GM12891 (cell line): ENCODE data around the gene PRKAR1B.

Source experiments
- DNase-seq: peaks from one replicate; pipeline ENCODE4 v3.0.0; 2011; ENCODE audit warnings: low spot score; ENCODE audit not compliant: insufficient read length
- FAIRE-seq: peaks from 2 replicates; lab custom pipeline; 2011; peaks lifted over from hg19 to GRCh38; lab: Jason Lieb, UNC
- PAX5 ChIP-seq: IDR thresholded peaks from 2 replicates; pipeline ENCODE4 v1.6.1; 2011; ENCODE audit warnings: low read length, moderate library complexity, mild to moderate bottlenecking; ENCODE audit not compliant: insufficient read depth, severe bottlenecking
- POLR2A ChIP-seq: IDR thresholded peaks from 2 replicates; pipeline ENCODE4 v1.6.1; 2011; ENCODE audit warnings: low read depth, low read length, control low read depth
- POLR2AphosphoS5 ChIP-seq: IDR thresholded peaks from 2 replicates; pipeline ENCODE4 v1.6.1; 2011; ENCODE audit warnings: low read depth, low read length, control low read depth
- POU2F2 ChIP-seq: IDR thresholded peaks from 2 replicates; pipeline ENCODE4 v1.6.1; 2011; ENCODE audit warnings: low read depth, mild to moderate bottlenecking, control low read depth, low read length, moderate library complexity
- SPI1 ChIP-seq: IDR thresholded peaks from 2 replicates; pipeline ENCODE4 v1.6.1; 2011; ENCODE audit warnings: low read depth, low read length, control low read depth
- TAF1 ChIP-seq: IDR thresholded peaks from 2 replicates; pipeline ENCODE4 v1.6.1; 2011; ENCODE audit warnings: low read depth, low read length, control low read depth

Gene PRKAR1B

DNA sequence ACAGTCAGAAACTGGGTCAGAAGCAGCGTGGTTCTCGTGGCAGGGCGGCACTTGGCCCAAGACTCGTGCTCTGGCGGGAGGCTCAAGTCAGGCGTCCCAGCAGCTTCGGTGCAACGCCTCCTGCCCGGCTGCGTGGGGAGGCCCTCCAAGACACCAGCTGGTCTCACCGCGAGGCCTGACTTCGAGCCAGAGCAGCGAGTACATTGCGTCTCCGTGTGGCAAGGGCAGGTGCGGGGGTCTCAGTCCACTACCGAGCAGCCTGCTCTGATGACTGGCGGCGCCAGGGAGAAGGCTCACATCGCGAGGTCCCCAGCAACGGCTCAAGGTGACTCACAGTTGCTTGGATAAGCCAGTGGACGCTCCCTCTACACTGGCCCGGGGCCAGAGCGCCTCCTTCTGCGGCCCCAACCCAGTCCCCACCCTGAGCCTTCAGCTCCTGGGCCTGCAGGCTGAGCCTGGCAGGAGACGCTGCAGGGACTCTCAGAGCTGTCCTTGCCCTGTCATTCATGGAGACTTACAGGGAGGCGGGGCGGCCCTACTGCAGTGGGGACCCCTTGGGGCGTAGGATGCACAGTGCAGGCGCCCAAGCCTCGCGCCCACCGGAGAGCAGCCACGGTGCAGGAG, 41.9 kb upstream of the PRKAR1B start:
- no peak for TF ChIP-seq TAF1
- TF ChIP-seq SPI1, result no peak
- no peak for TF ChIP-seq POLR2AphosphoS5
- no peak for TF ChIP-seq POLR2A
- no peak for TF ChIP-seq POU2F2
- TF ChIP-seq PAX5, result no peak
- DNase-seq (no peak), FAIRE-seq (no peak)

DNA sequence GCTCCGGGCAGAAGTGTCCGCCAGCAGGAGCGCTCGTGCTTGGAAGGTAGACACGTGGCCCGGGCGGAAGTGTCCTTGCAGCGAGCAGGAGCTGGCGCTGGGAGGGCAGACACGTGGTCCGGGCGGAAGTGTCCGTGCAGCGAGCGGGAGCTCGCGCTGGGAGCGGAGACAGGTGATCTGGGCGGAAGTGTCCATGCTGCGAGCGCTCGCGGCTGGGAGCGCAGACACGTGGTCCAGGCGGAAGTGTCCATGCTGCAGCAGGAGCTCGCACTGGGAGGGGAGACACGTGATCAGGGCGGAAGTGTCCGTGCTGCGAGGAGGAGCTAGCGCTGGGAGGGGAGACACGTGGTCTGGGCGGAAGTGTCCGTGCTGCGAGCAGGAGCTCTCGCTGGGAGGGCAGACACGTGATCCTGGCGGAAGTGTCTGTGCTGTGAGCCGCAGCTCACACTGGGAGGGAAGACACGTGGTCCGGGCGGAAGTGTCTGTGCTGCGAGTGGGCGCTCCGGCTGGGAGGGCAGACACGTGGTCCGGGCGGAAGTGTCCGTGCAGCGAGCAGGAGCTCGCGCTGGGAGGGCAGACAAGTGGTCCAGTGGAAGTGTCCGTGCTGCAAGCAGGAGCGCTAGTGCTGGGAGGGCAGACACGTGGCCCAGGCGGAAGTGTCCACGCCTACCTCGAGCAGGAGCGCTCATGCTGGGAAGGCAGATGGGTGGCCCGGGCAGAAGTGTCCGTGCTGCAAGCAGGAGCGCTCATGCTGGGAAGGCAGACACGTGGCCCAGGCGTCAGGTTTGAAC, 41.1 kb upstream of the PRKAR1B start:
- TF ChIP-seq POU2F2 (no peak), POLR2A (no peak), TAF1 (no peak), SPI1 (no peak), PAX5 (no peak), POLR2AphosphoS5 (no peak)
- no peak for FAIRE-seq
- DNase-seq, result no peak

DNA sequence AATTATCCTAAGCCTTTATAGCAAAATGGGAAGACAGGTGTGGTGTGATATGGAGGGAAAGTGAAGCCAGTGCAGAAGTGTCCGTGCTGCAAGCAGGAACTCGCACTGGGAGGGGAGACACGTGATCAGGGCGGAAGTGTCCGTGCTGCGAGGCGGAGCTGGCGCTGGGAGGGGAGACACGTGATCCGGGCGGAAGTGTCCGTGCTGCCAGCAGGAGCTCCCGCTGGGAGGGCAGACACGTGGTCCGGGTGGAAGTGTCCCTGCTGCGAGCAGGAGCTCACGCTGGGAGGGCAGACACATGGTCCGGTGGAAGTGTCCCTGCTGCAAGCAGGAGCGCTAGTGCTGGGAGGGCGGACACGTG, 40.5 kb upstream of the PRKAR1B start:
- no peak for TF ChIP-seq POU2F2
- no peak for TF ChIP-seq SPI1
- TF ChIP-seq PAX5, result no peak
- no peak for TF ChIP-seq TAF1
- TF ChIP-seq POLR2AphosphoS5, result no peak
- TF ChIP-seq POLR2A, result no peak
- FAIRE-seq (no peak), DNase-seq (no peak)

DNA sequence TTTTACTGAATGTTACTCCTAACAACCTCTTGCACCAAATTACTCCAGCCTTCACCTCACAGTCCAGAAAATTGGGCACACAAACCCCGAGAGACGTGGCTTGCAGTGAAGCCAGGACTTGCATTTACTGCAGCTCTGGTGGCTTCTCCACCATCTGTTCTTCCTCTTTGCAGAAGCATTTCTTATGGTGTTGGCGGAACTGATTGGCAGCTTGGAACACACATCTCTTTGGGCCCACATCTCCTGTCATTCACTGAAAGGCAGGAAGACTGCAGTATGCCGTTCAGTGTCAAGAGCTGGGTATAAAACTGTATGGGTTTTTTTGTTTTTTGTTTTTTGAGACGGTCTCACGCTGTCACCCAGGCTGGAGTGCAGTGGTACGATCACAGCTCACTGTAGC, 38.3 kb upstream of the PRKAR1B start:
- no peak for TF ChIP-seq SPI1
- TF ChIP-seq TAF1, result no peak
- FAIRE-seq, result no peak
- DNase-seq, result no peak

DNA sequence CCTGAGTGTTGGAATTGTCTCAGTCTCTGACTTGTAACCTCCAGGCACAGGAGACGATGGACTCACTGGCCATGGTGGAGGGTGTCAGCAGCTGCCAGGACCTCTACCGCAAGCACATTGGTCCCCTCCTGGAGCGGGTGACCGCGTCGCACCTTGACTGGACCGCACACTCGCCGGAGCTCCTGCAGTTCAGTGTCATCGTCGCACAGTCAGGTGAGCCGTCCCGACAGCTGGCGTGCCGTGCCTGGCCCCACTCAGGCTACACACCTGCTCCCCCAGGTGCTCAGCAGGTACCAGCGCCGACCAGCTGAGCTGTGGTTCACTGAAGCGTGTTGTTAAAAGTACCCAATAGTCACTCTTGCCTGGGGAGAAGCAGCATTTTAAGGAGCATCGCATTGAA, 36.7 kb upstream of the PRKAR1B start:
- DNase-seq (no peak), FAIRE-seq (no peak)
- TF ChIP-seq POLR2A (no peak), POLR2AphosphoS5 (no peak), POU2F2 (no peak), SPI1 (no peak), TAF1 (no peak), PAX5 (no peak)

DNA sequence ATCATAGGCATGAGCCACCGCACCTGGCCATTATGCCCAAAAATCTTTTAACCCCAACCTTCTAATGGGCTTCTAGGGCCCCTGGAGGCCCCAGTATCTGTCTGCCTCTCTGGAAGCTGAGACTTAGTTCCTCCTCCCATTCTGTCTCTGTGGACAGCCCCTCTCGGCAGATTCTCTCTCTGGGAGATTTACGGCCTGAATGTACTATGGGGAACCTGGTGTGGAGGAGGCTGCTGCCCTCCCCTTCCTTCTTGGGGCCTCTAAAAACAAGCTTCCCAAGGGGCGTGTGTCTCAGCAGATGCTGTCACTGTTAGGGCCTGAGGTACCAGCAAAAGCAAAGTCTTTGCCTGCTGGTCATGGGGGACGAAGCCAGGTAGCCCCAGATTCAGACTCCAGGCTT, 35.8 kb upstream of the PRKAR1B start:
- DNase-seq, result no peak
- TF ChIP-seq SPI1 (no peak), POLR2AphosphoS5 (no peak), TAF1 (no peak), POLR2A (no peak)
- no peak for FAIRE-seq

DNA sequence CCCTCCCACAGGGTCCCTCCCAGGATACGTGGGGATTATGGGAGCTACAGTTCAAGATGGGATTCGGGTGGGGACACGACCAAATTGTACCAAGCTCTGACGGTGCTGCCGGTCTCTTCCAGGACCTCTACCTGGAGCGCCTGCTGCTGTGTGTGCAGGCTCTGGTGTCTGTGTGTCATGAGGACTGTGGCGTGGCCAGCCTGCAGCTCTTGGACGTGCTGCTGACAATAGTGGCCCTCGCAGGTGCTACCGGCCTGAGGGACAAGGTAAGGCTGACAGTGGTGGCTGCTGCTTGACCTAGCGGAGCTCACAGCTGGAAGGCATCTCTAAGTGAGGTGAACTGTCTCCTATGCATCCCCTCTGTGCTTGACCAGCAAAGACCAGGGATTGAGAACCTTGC, 34.5 kb upstream of the PRKAR1B start:
- TF ChIP-seq PAX5 (no peak), TAF1 (no peak), SPI1 (no peak), POU2F2 (no peak), POLR2A (no peak), POLR2AphosphoS5 (no peak)
- FAIRE-seq, result no peak
- no peak for DNase-seq

DNA sequence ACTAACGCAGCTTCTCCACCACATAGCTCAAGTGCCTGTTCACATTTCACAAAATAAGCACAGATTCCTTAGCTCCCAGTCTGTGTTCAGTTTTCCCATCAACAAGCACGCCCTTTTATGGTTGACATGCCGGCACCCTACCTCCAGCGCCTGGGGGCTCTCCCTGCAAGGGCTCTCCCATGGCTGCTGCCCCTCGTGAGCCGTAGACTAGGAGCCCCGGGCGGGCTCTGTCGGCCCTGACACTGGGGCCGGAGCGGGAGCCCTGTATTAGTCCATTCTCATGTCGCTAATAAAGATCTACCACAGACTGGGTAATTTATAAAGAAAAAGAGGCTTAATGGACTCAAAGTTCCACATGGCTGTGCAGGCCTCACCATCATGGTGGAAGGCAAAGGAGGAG, 34.0 kb upstream of the PRKAR1B start:
- TF ChIP-seq POLR2AphosphoS5 (no peak), TAF1 (no peak), PAX5 (no peak), POLR2A (no peak), POU2F2 (no peak), SPI1 (no peak)
- FAIRE-seq (no peak), DNase-seq (no peak)

DNA sequence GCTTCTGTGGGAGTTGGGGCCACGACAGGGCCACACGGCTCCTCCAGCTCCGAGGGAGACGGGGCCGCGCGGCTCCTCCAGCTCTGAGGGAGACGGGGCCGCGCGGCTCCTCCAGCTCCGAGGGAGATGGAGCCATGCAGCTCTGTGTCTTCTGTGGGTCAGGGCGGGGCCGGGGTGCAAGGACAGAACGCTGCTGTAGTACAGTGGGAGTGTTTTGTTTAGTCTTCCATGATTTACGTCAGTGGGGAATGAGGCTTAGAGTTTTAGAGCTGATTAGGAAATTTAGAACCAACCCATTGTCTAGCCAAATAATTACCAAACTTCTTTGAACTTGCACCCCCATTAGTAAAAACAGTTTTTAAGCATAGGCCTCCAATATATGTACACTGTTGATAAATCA, 32.9 kb upstream of the PRKAR1B start:
- DNase-seq (no peak), FAIRE-seq (no peak)
- TF ChIP-seq POLR2A, result no peak
- no peak for TF ChIP-seq POU2F2
- no peak for TF ChIP-seq SPI1
- TF ChIP-seq TAF1, result no peak
- TF ChIP-seq POLR2AphosphoS5, result no peak
- no peak for TF ChIP-seq PAX5

DNA sequence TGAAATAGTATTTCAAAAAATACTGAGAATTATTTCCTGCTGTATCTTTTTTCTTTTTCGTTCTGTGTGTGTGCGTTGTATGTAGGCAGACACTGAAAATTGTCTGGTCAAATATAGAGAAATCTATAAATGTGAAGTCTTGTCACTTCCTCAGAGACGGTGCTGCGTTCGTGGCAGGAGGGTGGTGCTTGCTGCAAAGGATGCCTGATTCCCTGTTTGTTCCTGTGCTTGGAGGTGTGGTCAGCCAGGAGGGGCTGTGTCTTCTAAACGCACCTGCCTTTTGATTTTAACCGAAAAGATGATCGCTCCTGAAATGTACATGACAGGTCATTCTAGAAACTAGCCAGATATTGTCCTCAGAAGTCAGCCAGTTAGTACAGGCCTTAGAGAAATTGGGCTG, 32.5 kb upstream of the PRKAR1B start:
- FAIRE-seq (no peak), DNase-seq (no peak)
- TF ChIP-seq POU2F2, result no peak
- TF ChIP-seq POLR2AphosphoS5, result no peak
- TF ChIP-seq POLR2A, result no peak
- TF ChIP-seq TAF1, result no peak
- no peak for TF ChIP-seq SPI1
- TF ChIP-seq PAX5, result no peak

DNA sequence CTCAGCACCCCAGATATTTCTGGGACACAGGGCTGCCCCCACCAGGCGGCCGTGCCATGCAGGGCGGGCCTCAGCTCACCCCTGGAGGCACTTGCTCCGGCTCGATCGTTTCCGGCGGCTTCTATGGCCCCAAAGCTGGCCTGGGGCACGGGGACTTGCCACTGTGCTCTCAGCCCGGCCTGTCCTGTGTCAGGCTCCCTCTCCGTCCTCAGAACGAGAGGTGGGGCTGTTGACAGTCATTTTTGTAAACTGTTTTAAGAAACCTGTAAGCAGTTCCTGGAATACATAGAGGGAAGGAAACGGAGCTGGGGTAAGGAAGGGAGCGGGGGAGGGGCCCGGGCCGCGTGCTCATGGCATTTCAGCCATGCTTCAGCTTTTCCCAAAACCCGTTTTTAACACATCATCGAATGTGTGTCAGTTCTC, 30.7 kb upstream of the PRKAR1B start:
- DNase-seq, result no peak
- TF ChIP-seq POLR2A (no peak), SPI1 (no peak), POLR2AphosphoS5 (no peak), TAF1 (no peak), POU2F2 (no peak), PAX5 (no peak)
- no peak for FAIRE-seq
